ENCODE data around the gene NEURL1. TPM values are rescaled to one million over a fixed set of nuclear protein-coding genes. Genes with fewer than 3 reads are reported as not detected.
A peak's percentile ranks its signal among the peaks of the same experiment; 100 is the strongest.

Gene NEURL1
- total and polyA plus RNA-seq, 2 experiments from 2014 or later = 2.7 to 3.5 TPM

GRCh38 chr10:103504181-103504783 lies 10.8 kb downstream of the NEURL1 start:
- peaks cover 3% of the 10 kb centered on the region for H3K27me3 ChIP-seq
- peak in 1 of 2 donors; percentile 97 for DNase-seq (ENCODE audit: low read depth in 1 of 2, low spot score in 1 of 2)
- H3K9me3 ChIP-seq (ENCODE audit: low read depth) = no peaks in the 10 kb centered on the region

GRCh38 chr10:103506061-103506460 lies 12.6 kb downstream of the NEURL1 start:
- no peak for TF ChIP-seq CTCF (IDR thresholded peaks at IDR 0.05; ENCODE audit: low read depth, low read length)
- DNase-seq (ENCODE audit: low read depth in 1 of 2, low spot score in 1 of 2) = no peak
- Histone ChIP-seq H3K4me3 (no peak overlapping the region), H3K27me3 (no peaks in the 10 kb centered on the region), H3K27ac (no peak overlapping the region), H3K4me1 (ENCODE audit: low read depth) (peaks cover 8% of the 10 kb centered on the region), H3K9me3 (ENCODE audit: low read depth) (no peaks in the 10 kb centered on the region), H3K36me3 (no peaks in the 10 kb centered on the region)

More at GRCh38 chr10:103504181-103504783, 10.8 kb downstream of the NEURL1 start:
- Histone ChIP-seq H3K4me3 (no peak overlapping the region), H3K27ac (no peak overlapping the region), H3K36me3 (no peaks in the 10 kb centered on the region), H3K4me1 (ENCODE audit: low read depth) (peaks cover 8% of the 10 kb centered on the region)
- no peak for TF ChIP-seq CTCF (IDR thresholded peaks at IDR 0.05; ENCODE audit: low read depth, low read length)

- Histone ChIP-seq H3K4me1 (ENCODE audit: low read depth) (peaks cover 8% of the 10 kb centered on the region), H3K27ac (no peak overlapping the region), H3K36me3 (no peaks in the 10 kb centered on the region), H3K27me3 (no peaks in the 10 kb centered on the region), H3K4me3 (no peak overlapping the region), H3K9me3 (ENCODE audit: low read depth) (no peaks in the 10 kb centered on the region)
- no peak for TF ChIP-seq CTCF (IDR thresholded peaks at IDR 0.05; ENCODE audit: low read depth, low read length)
- no peak for DNase-seq (ENCODE audit: low read depth in 1 of 2, low spot score in 1 of 2)
These were observed 14.0 kb downstream of the NEURL1 start for GRCh38 chr10:103507235-103508191.

GRCh38 chr10:103510046-103510685 lies 16.7 kb downstream of the NEURL1 start:
- Histone ChIP-seq H3K27me3 (no peaks in the 10 kb centered on the region), H3K36me3 (no peaks in the 10 kb centered on the region), H3K4me1 (ENCODE audit: low read depth) (no peaks in the 10 kb centered on the region), H3K9me3 (ENCODE audit: low read depth) (no peaks in the 10 kb centered on the region), H3K27ac (no peak overlapping the region), H3K4me3 (no peak overlapping the region)
- DNase-seq (ENCODE audit: low read depth in 1 of 2, low spot score in 1 of 2) = no peak
- no peak for TF ChIP-seq CTCF (IDR thresholded peaks at IDR 0.05; ENCODE audit: low read depth, low read length)

Measured in cardiac muscle cell (in vitro differentiated cells and primary cell).